Right atrium auricular region (tissue), 2 donors: ENCODE measurements around the gene DLG2. TPM values are rescaled to one million over a fixed set of nuclear protein-coding genes. Genes with fewer than 3 reads are reported as not detected.

Experiments used
- DNase-seq: peaks from one replicate; pipeline ENCODE4 v3.0.0-alpha.2; 2019; ENCODE audit warnings: low spot score
- H3K27ac ChIP-seq, 2 donors: fragments of 200-600 bp; sonication (generic); 1 replicate in 1 of 2; 2 replicates in 1 of 2; pipeline ENCODE4 v1.5.1; 2016 to 2019
- H3K27me3 ChIP-seq, 2 donors: fragments of 200-600 bp; sonication (generic); one replicate each; pipeline versions ENCODE4 v1.5.1 to v1.6.0; 2017 to 2019
- H3K36me3 ChIP-seq: fragments of 200-600 bp; sonication (generic); one replicate; pipeline ENCODE4 v1.5.1; 2016
- H3K4me1 ChIP-seq, 2 donors: fragments of 200-600 bp; sonication (generic); one replicate each; pipeline versions ENCODE4 v1.5.1 to v1.6.0; 2017 to 2019
- H3K4me3 ChIP-seq, 2 donors: fragments of 200-600 bp; sonication (generic); 1 replicate in 1 of 2; 2 replicates in 1 of 2; pipeline ENCODE4 v1.5.1; 2017 to 2019; ENCODE audit warnings: mild to moderate bottlenecking in 1 of 2, moderate library complexity in 1 of 2
- H3K9me3 ChIP-seq, 2 donors: fragments of 200-600 bp; sonication (generic); one replicate each; pipeline ENCODE4 v1.5.1; 2019
- CTCF ChIP-seq, 2 donors: fragments of 200-600 bp; sonication (generic); IDR thresholded peaks; one replicate each; pipeline ENCODE4 v1.5.1; 2019; ENCODE audit warnings: antibody characterized with exemption in 2 of 2
- total RNA-seq, 2 donors: library from RNA; depleted of rRNA; stranded (reverse); fragments of >200 nt; gene quantifications; one replicate each; pipeline ENCODE4 v1.1.0, GENCODE V29; 2016

Gene DLG2
- total RNA-seq, 2 donors from 2014 or later: 6.6 to 6.7 TPM

GRCh38 chr11:84924154-84924692 lies 702.9 kb downstream of the DLG2 start:
- no peak overlapping the region for H3K4me3 ChIP-seq
- TF ChIP-seq CTCF (IDR thresholded peaks at IDR 0.05): no peak
- H3K36me3 ChIP-seq: no peaks in the 10 kb centered on the region
- peaks cover 0 to 21% of the 10 kb centered on the region in 2 donors for H3K4me1 ChIP-seq
- H3K9me3 ChIP-seq: no peaks in the 10 kb centered on the region
- no peak for DNase-seq
- peak overlapping the region in 1 of 2 donors; percentile 25 for H3K27ac ChIP-seq
- no peaks in the 10 kb centered on the region for H3K27me3 ChIP-seq

- H3K36me3 ChIP-seq: no peaks in the 10 kb centered on the region
- H3K4me1 ChIP-seq: peaks cover 0 to 21% of the 10 kb centered on the region in 2 donors
- peak overlapping the region in 1 of 2 donors; percentile 40 for H3K4me3 ChIP-seq
- H3K27ac ChIP-seq: peak overlapping the region in 1 of 2 donors; percentile 25
- H3K27me3 ChIP-seq: no peaks in the 10 kb centered on the region
- TF ChIP-seq CTCF (IDR thresholded peaks at IDR 0.05): no peak
- H3K9me3 ChIP-seq: no peaks in the 10 kb centered on the region
- DNase-seq: no peak
These were observed 703.7 kb downstream of the DLG2 start for GRCh38 chr11:84923489-84923888.

GRCh38 chr11:84922836-84923235 lies 704.3 kb downstream of the DLG2 start:
- no peak overlapping the region for H3K27ac ChIP-seq
- DNase-seq: no peak
- H3K9me3 ChIP-seq: no peaks in the 10 kb centered on the region
- peaks cover 0 to 21% of the 10 kb centered on the region in 2 donors for H3K4me1 ChIP-seq
- TF ChIP-seq CTCF (IDR thresholded peaks at IDR 0.05): no peak
- peak overlapping the region; percentile 21 to 40 for H3K4me3 ChIP-seq
- H3K27me3 ChIP-seq: no peaks in the 10 kb centered on the region
- H3K36me3 ChIP-seq: no peaks in the 10 kb centered on the region

GRCh38 chr11:84922212-84922805 lies 704.8 kb downstream of the DLG2 start:
- no peaks in the 10 kb centered on the region for H3K36me3 ChIP-seq
- no peak for DNase-seq
- H3K27ac ChIP-seq: peak overlapping the region in 1 of 2 donors; percentile 41
- no peaks in the 10 kb centered on the region for H3K9me3 ChIP-seq
- peak overlapping the region; percentile 21 to 40 for H3K4me3 ChIP-seq
- TF ChIP-seq CTCF (IDR thresholded peaks at IDR 0.05): no peak
- no peaks in the 10 kb centered on the region for H3K27me3 ChIP-seq
- H3K4me1 ChIP-seq: peaks cover 0 to 21% of the 10 kb centered on the region in 2 donors

GRCh38 chr11:84914511-84914910 lies 712.6 kb downstream of the DLG2 start:
- H3K36me3 ChIP-seq: no peaks in the 10 kb centered on the region
- H3K9me3 ChIP-seq: no peaks in the 10 kb centered on the region
- no peak overlapping the region for H3K4me3 ChIP-seq
- no peak overlapping the region for H3K27ac ChIP-seq
- H3K27me3 ChIP-seq: no peaks in the 10 kb centered on the region
- no peak for TF ChIP-seq CTCF (IDR thresholded peaks at IDR 0.05)
- DNase-seq: no peak
- H3K4me1 ChIP-seq: no peaks in the 10 kb centered on the region

GRCh38 chr11:84909740-84910139 lies 717.4 kb downstream of the DLG2 start:
- H3K4me1 ChIP-seq: no peaks in the 10 kb centered on the region
- H3K9me3 ChIP-seq: no peaks in the 10 kb centered on the region
- H3K27ac ChIP-seq: no peak overlapping the region
- no peaks in the 10 kb centered on the region for H3K27me3 ChIP-seq
- no peak overlapping the region for H3K4me3 ChIP-seq
- no peak for DNase-seq
- no peaks in the 10 kb centered on the region for H3K36me3 ChIP-seq
- no peak for TF ChIP-seq CTCF (IDR thresholded peaks at IDR 0.05)
